DOHH2 (cell line): ENCODE measurements around the gene SV2C.

Experiments
- CTCF ChIP-seq: fragments of 200-600 bp; sonication (generic); IDR thresholded peaks from one replicate; pipeline ENCODE4 v1.5.1; 2014; ENCODE audit warnings: antibody characterized with exemption, mild to moderate bottlenecking, low read depth, low read length; ENCODE audit not compliant: poor library complexity, severe bottlenecking
- EZH2phosphoT487 ChIP-seq: fragments of 200-600 bp; sonication (generic); IDR thresholded peaks from 2 replicates; pipeline ENCODE4 v1.6.1; 2017; ENCODE audit warnings: borderline replicate concordance, mild to moderate bottlenecking, antibody characterized with exemption, low read length, moderate library complexity, mixed read lengths

- TF ChIP-seq CTCF, result peak; percentile 79
- TF ChIP-seq EZH2phosphoT487, result no peak
Observed at GRCh38 chr5:76402886-76403765, 319.9 kb downstream of the SV2C start, which contains the start of gene IQGAP2.
